Neural progenitor cell (in vitro differentiated cells): Measurements from ENCODE around the gene GADD45GIP1.

ENCODE experiments used
- CTCF ChIP-seq: fragments of 200-600 bp; sonication (generic); IDR thresholded peaks from 2 replicates; pipeline ENCODE4 v1.5.1; 2017; ENCODE audit warnings: antibody characterized with exemption, mild to moderate bottlenecking
- EZH2 ChIP-seq: fragments of 200-600 bp; sonication (generic); IDR thresholded peaks from 2 replicates; pipeline ENCODE4 v1.6.1; 2017; ENCODE audit warnings: antibody characterized with exemption, mild to moderate bottlenecking, moderate library complexity

GRCh38 chr19:12946092-12946721, 10.8 kb downstream of the GADD45GIP1 start:
- TF ChIP-seq CTCF (no peak), EZH2 (no peak)
